Endodermal cell (in vitro differentiated cells): ENCODE data around the gene SYPL1. TPM values are rescaled to one million over a fixed set of nuclear protein-coding genes. Genes with fewer than 3 reads are reported as not detected.

Source experiments
- DNase-seq: peaks from one replicate; pipeline ENCODE4 v3.0.0-alpha.2; 2017
- H3K27ac ChIP-seq: 2 replicates; pipeline ENCODE4 v1.5.1; 2013; ENCODE audit warnings: mild to moderate bottlenecking, low read depth, low read length, moderate library complexity
- H3K27me3 ChIP-seq: 2 replicates; pipeline ENCODE4 v1.6.1; 2013; ENCODE audit warnings: mild to moderate bottlenecking, low read length, moderate library complexity; ENCODE audit not compliant: insufficient read depth, control insufficient read depth, poor library complexity, severe bottlenecking
- H3K36me3 ChIP-seq: 2 replicates; pipeline ENCODE4 v1.7.0; 2013; ENCODE audit warnings: mild to moderate bottlenecking, low read length, moderate library complexity; ENCODE audit not compliant: control insufficient read depth, insufficient read depth
- H3K4me1 ChIP-seq: one replicate; pipeline ENCODE4 v1.7.0; 2013; ENCODE audit warnings: low read length; ENCODE audit not compliant: control insufficient read depth, insufficient read depth
- H3K4me3 ChIP-seq: 2 replicates; pipeline ENCODE4 v1.5.1; 2013; ENCODE audit warnings: mild to moderate bottlenecking, low read length, moderate library complexity
- H3K9ac ChIP-seq: 2 replicates; pipeline ENCODE4 v1.6.1; 2013; ENCODE audit warnings: mild to moderate bottlenecking, low read length, moderate library complexity; ENCODE audit not compliant: poor library complexity, severe bottlenecking; ENCODE audit errors: extremely low read depth
- H3K9me3 ChIP-seq: 2 replicates; pipeline ENCODE4 v1.6.1; 2013; ENCODE audit warnings: mild to moderate bottlenecking, low read length, moderate library complexity; ENCODE audit not compliant: control insufficient read depth
- H3K27ac Mint-ChIP-seq: 2 replicates; pipeline ENCODE4 v1.8.0; 2020; ENCODE audit warnings: mixed read lengths
- H3K27me3 Mint-ChIP-seq: 2 replicates; pipeline ENCODE4 v1.8.0; 2021; ENCODE audit warnings: mild to moderate bottlenecking, mixed read lengths; ENCODE audit not compliant: insufficient read depth
- H3K36me3 Mint-ChIP-seq: 2 replicates; pipeline ENCODE4 v1.8.0; 2020; ENCODE audit warnings: low read depth, mixed read lengths
- H3K4me1 Mint-ChIP-seq: 2 replicates; pipeline ENCODE4 v1.8.0; 2020; ENCODE audit warnings: mixed read lengths
- H3K4me3 Mint-ChIP-seq: 2 replicates; pipeline ENCODE4 v1.8.0; 2020; ENCODE audit warnings: mild to moderate bottlenecking, moderate library complexity, mixed read lengths
- H3K9me3 Mint-ChIP-seq: 2 replicates; pipeline ENCODE4 v1.8.0; 2020; ENCODE audit warnings: mild to moderate bottlenecking, mixed read lengths
- CTCF ChIP-seq: fragments of 200-600 bp; sonication (generic); conservative IDR thresholded peaks from 2 replicates; pipeline ENCODE4 v1.5.0; 2021; ENCODE audit warnings: antibody characterized with exemption, mild to moderate bottlenecking
- WGBS, 2 experiments: methylation state at CpG; one replicate each; pipeline versions ENCODE4 v1.1.5 to v1.1.7; 2013; ENCODE audit warnings: missing lambda C conversion rate in 2 of 2, mixed read lengths in 1 of 2; ENCODE audit not compliant: insufficient coverage in 1 of 2, insufficient read length in 1 of 2; 5-methylcytosine and 5-hydroxymethylcytosine counted together
- long read RNA-seq, 4 experiments: library from polyadenylated mRNA in 2 of 4; library from RNA in 1 of 4; library from capped mRNA in 1 of 4; stranded (forward) in 3 of 4; unstranded in 1 of 4; transcript quantifications; one replicate each; pipeline ENCODE4 v2.0.0, GENCODE V29; 2020 to 2021; ENCODE audit warnings: inconsistent platforms in 1 of 4
- polyA plus RNA-seq, 2 experiments: library from polyadenylated mRNA; stranded (reverse); fragments of 50-300 nt; gene quantifications; one replicate each; pipeline ENCODE4 v1.2.3, GENCODE V29; 2013
- total RNA-seq, 2 donors: library from RNA; stranded (reverse); fragmentation: NEBNext Ultra II Directional in 1 of 2; extraction: Animal tissue kit (Norgen Biotek cat#: 25700) in 1 of 2; gene quantifications; 2 replicates in 1 of 2; 3 replicates in 1 of 2; pipeline ENCODE4 v1.2.1, GENCODE V29; 2021

SYPL1 gene
- 10 to 100 TPM; 74.8 to 76.7 TPM for total RNA-seq
- 58.1 TPM for polyA plus RNA-seq (2013, experiment 1 of 2)
- polyA plus RNA-seq (2013, experiment 2 of 2): 55.4 TPM
- long read RNA-seq, experiment 1, transcript SYPL1-202 (5 exons, 2,151 nt): major isoform, 41 of 70 reads
- long read RNA-seq, experiment 1, partial matches to known transcripts: 5 of 70 reads
- long read RNA-seq, experiment 1, other reads (novel, unspliced or antisense): 21 of 70 reads
- long read RNA-seq, experiment 2, transcript SYPL1-202 (5 exons, 2,151 nt): major isoform, 138 of 154 reads
- long read RNA-seq, experiment 2, partial matches to known transcripts: 3 of 154 reads
- long read RNA-seq, experiment 2, other reads (novel, unspliced or antisense): 6 of 154 reads
- long read RNA-seq, experiment 3, transcript SYPL1-202 (5 exons, 2,151 nt): major isoform, 894 of 923 reads
- long read RNA-seq, experiment 3, partial matches to known transcripts: 8 of 923 reads
- long read RNA-seq, experiment 3, other reads (novel, unspliced or antisense): 14 of 923 reads
- long read RNA-seq, experiment 4, transcript SYPL1-205 (6 exons, 1,193 nt): minor isoform, 10 of 339 reads
- long read RNA-seq, experiment 4, transcript SYPL1-202 (5 exons, 2,151 nt): major isoform, 314 of 339 reads
- long read RNA-seq, experiment 4, partial matches to known transcripts: 6 of 339 reads
- long read RNA-seq, experiment 4, other reads (novel, unspliced or antisense): 9 of 339 reads

DNA sequence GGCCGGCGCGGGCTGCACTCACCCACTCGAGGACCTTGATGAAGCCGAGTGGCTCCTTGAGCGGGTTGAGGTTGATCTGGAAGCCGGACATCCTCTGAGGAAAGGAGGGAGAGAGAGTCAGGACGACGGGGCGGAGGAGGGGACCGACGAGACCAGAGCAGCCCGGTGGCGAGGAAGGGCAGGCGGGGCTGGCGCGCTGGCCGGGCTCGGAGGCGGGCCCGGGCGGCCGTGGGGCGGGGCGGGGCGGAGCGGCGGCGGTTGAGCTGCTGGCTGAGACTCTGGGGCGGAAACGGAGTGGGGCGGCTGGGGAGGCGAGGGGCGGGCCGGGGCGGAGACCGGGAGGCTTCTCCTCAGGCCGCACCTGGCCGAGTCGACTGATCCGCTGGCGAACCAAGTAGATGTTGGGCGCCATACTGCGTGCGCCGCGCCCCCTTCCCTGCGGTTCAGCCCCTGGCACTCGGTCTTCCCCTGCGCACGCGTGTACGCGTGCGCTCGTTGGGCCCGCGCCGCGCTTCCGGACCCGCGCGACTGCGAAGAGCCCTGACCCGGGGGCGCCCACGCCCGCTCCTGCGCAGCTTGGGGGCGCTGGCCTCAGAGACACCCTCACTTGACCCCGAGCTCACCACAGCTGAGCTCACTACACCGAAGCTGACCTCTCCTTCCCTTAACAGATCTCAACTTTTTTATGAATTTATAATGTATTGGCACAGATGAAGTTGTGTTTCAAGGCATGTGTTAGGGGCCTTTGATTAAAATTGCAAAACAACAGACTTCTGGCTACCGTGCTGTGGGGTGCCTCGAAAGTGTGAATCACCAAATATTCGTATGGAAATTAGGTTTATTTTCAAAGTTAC, at the start of gene SYPL1:
Gene SYPL1, minus strand, starts transcription at position 195 of the 854 bp plus-strand sequence. Its CDS starts 104 bp downstream, at position 91.
- H3K4me1 Mint-ChIP-seq: peaks cover 36% of the 10 kb centered on the region
- no peaks in the 10 kb centered on the region for H3K27me3 Mint-ChIP-seq
- no peak for TF ChIP-seq CTCF
- peak within 1 kb of the TSS; percentile 79 for H3K4me3 Mint-ChIP-seq
- no peaks in the 10 kb centered on the region for H3K36me3 ChIP-seq
- H3K9ac ChIP-seq: peak within 1 kb of the TSS; percentile 74
- H3K27ac Mint-ChIP-seq: peak within 1 kb of the TSS; percentile 88
- WGBS, 2 experiments: 2 to 5% methylated on average over 42 to 75 of the region's 76 CpGs
- H3K27ac ChIP-seq: peak within 1 kb of the TSS; percentile 76
- H3K9me3 ChIP-seq: no peaks in the 10 kb centered on the region
- peak within 1 kb of the TSS; percentile 89 for H3K4me3 ChIP-seq
- DNase-seq: peak; percentile 98
- H3K36me3 Mint-ChIP-seq: no peaks in the 10 kb centered on the region
- no peaks in the 10 kb centered on the region for H3K9me3 Mint-ChIP-seq
- H3K27me3 ChIP-seq: no peaks in the 10 kb centered on the region
- H3K4me1 ChIP-seq: peaks cover 6% of the 10 kb centered on the region

- peaks cover 6% of the 10 kb centered on the region for H3K9me3 Mint-ChIP-seq
- peaks cover 2% of the 10 kb centered on the region for H3K27me3 Mint-ChIP-seq
- DNase-seq: peak; percentile 0
- Histone ChIP-seq H3K27me3 (no peaks in the 10 kb centered on the region), H3K4me1 (no peaks in the 10 kb centered on the region), H3K36me3 (no peaks in the 10 kb centered on the region), H3K4me3 (no peak overlapping the region), H3K9me3 (no peaks in the 10 kb centered on the region), H3K27ac (no peak overlapping the region), H3K9ac (no peak overlapping the region)
- WGBS, 2 experiments: 85 to 96% methylated on average over 4 of the region's 4 CpGs
- peaks cover 5% of the 10 kb centered on the region for H3K4me1 Mint-ChIP-seq
- H3K27ac Mint-ChIP-seq: no peak overlapping the region
- H3K4me3 Mint-ChIP-seq: no peak overlapping the region
- no peaks in the 10 kb centered on the region for H3K36me3 Mint-ChIP-seq
- no peak for TF ChIP-seq CTCF
These were observed 42.9 kb upstream of the SYPL1 start for GRCh38 chr7:106155027-106155426.

DNA sequence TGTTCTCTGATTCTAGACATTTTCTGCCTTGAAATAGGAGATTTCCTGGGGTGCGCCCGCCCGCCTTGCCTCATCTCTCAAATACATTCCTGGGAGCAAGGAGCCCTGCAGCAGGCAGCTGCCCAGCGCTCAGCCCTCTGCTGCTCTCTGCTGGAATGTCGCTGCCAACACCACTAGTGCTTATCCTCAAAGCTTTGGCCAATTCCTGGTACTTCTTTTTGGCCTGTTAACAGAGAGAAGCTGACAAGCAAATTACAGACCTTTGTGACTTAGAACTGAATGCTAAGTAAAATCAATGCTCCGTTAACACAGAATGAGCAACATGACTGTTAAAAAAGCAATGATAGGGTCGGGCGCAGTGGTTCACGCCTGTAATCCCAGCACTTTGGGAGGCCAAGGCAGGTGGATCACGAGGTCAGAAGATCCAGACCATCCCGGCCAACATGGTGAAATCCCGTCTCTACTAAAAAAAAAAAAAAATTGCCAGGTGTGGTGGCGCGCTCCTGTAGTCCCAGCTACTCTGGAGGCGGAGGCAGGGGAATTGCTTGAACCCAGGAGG, 41.9 kb upstream of the SYPL1 start:
- H3K9ac ChIP-seq: no peak overlapping the region
- H3K27ac ChIP-seq: no peak overlapping the region
- Mint-ChIP-seq H3K4me3 (no peak overlapping the region), H3K27me3 (no peaks in the 10 kb centered on the region), H3K36me3 (no peaks in the 10 kb centered on the region), H3K9me3 (peaks cover 6% of the 10 kb centered on the region), H3K27ac (no peak overlapping the region), H3K4me1 (peaks cover 5% of the 10 kb centered on the region)
- peak; percentile 98 for TF ChIP-seq CTCF
- H3K4me1 ChIP-seq: no peaks in the 10 kb centered on the region
- DNase-seq: peak; percentile 95
- H3K27me3 ChIP-seq: no peaks in the 10 kb centered on the region
- WGBS, 2 experiments: 60 to 66% methylated on average over 14 to 15 of the region's 15 CpGs
- H3K4me3 ChIP-seq: no peak overlapping the region
- H3K9me3 ChIP-seq: no peaks in the 10 kb centered on the region
- H3K36me3 ChIP-seq: no peaks in the 10 kb centered on the region
